Hepatocyte (in vitro differentiated cells): ENCODE results near the gene MEGF8. TPM values are rescaled to one million over a fixed set of nuclear protein-coding genes. Genes with fewer than 3 reads are reported as not detected.

Experiments used
- DNase-seq: peaks from one replicate; pipeline ENCODE4 v3.0.0-alpha.2; 2016; ENCODE audit warnings: low spot score
- H2AFZ ChIP-seq: fragments of 200-600 bp; sonication (generic); 2 replicates; pipeline ENCODE4 v1.6.0; 2016; ENCODE audit warnings: antibody characterized with exemption, mild to moderate bottlenecking
- H3K27ac ChIP-seq: fragments of 200-600 bp; sonication (generic); 2 replicates; pipeline ENCODE4 v1.5.1; 2016; ENCODE audit warnings: mild to moderate bottlenecking
- H3K27me3 ChIP-seq: fragments of 200-600 bp; sonication (generic); 2 replicates; pipeline ENCODE4 v1.6.1; 2016
- H3K36me3 ChIP-seq: fragments of 200-600 bp; sonication (generic); replicated peaks from 2 replicates; pipeline ENCODE4 v1.5.1; 2016; ENCODE audit warnings: low read depth; ENCODE audit not compliant: insufficient read depth
- H3K4me1 ChIP-seq: fragments of 200-600 bp; sonication (generic); 2 replicates; pipeline ENCODE4 v1.5.1; 2016; ENCODE audit warnings: mild to moderate bottlenecking, moderate library complexity; ENCODE audit not compliant: insufficient read depth
- H3K4me2 ChIP-seq: fragments of 200-600 bp; sonication (generic); 2 replicates; pipeline ENCODE4 v1.6.0; 2016
- H3K4me3 ChIP-seq: fragments of 200-600 bp; sonication (generic); 2 replicates; pipeline ENCODE4 v1.5.1; 2016; ENCODE audit warnings: mild to moderate bottlenecking
- H3K79me2 ChIP-seq: fragments of 200-600 bp; sonication (generic); 2 replicates; pipeline ENCODE4 v1.6.0; 2017; ENCODE audit warnings: mild to moderate bottlenecking
- H3K9me2 ChIP-seq: fragments of 200-600 bp; sonication (generic); replicated peaks from 2 replicates; pipeline ENCODE4 v1.6.0; 2017; ENCODE audit warnings: mild to moderate bottlenecking; ENCODE audit not compliant: insufficient read depth
- H3K9me3 ChIP-seq: fragments of 200-600 bp; sonication (generic); 2 replicates; pipeline ENCODE4 v1.5.1; 2016; ENCODE audit warnings: low read depth, mild to moderate bottlenecking
- H4K20me1 ChIP-seq: fragments of 200-600 bp; sonication (generic); 2 replicates; pipeline ENCODE4 v1.6.0; 2016; ENCODE audit warnings: mild to moderate bottlenecking; ENCODE audit not compliant: insufficient read depth, poor library complexity, severe bottlenecking
- EZH2 ChIP-seq: fragments of 200-600 bp; sonication (generic); IDR thresholded peaks from 2 replicates; pipeline ENCODE4 v1.6.1; 2016; ENCODE audit warnings: antibody characterized with exemption, mild to moderate bottlenecking, borderline replicate concordance
- EZH2phosphoT487 ChIP-seq: fragments of 200-600 bp; sonication (generic); IDR thresholded peaks from one replicate; pipeline ENCODE4 v1.6.1; 2018; ENCODE audit warnings: antibody characterized with exemption, mild to moderate bottlenecking, low read depth, moderate library complexity; ENCODE audit not compliant: unreplicated experiment, severe bottlenecking
- WGBS: methylation state at CpG from one replicate; pipeline ENCODE4 v1.1.6; 2016; ENCODE audit warnings: low lambda C conversion rate; ENCODE audit errors: missing lambda C conversion rate; 5-methylcytosine and 5-hydroxymethylcytosine counted together
- polyA plus RNA-seq: library from polyadenylated mRNA; unstranded; fragments of >200 nt; fragmentation: Nextera tagmentation; extraction: Ambion mirVana; gene quantifications from 2 replicates; pipeline ENCODE4 v1.2.1, GENCODE V29; 2016
- total RNA-seq: library from RNA; depleted of rRNA; stranded (reverse); fragments of >200 nt; gene quantifications from 2 replicates; pipeline ENCODE4 v1.2.3, GENCODE V29; 2014
- TF ChIP-seq, protein P1 (sequence below): fragments of 200-600 bp; sonication (generic); IDR thresholded peaks from 2 replicates; pipeline ENCODE4 v1.5.1; 2016; ENCODE audit warnings: antibody characterized with exemption, mild to moderate bottlenecking; ENCODE audit not compliant: poor library complexity

Gene MEGF8
- total and polyA plus RNA-seq, 2 experiments from 2014 or later, result 8.3 to 19.2 TPM

DNA sequence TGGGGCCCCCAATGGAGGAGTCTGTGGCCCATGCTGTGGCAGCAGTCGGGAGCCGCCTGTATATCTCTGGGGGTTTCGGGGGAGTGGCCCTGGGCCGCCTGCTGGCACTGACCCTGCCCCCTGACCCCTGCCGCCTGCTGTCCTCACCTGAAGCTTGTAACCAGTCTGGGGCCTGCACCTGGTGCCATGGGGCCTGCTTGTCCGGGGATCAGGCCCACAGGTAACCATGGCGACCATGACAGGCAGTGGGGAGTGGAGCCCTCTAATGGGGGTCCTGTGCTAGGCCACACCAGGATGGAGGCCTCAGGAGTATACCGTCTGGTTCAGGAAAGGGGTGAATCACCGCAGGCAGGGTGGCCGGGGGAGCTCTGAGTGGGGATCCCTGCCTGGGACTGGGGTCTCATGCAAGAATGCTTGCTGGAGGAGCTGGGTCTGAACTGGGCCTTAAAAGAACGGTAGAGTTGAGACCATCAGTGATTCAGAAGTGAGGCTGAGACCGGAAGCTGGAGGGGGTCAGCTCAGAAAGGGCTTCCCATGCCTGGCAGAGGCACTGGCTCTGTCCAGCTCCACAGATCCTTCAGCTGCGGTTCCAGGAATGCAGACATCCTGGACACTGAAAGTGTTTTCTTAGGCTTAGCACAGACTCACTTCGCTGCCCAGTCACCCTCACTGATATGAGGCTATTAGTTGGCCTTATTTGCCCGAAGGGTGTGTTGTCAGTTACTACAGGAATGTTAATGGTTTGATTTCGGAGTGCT, 35.5 kb downstream of the MEGF8 start:
- H3K27me3 ChIP-seq, result no peaks in the 10 kb centered on the region
- H3K9me3 ChIP-seq, result no peaks in the 10 kb centered on the region
- H3K36me3 ChIP-seq, result no peaks in the 10 kb centered on the region
- DNase-seq, result no peak
- H3K9me2 ChIP-seq, result no peaks in the 10 kb centered on the region
- H4K20me1 ChIP-seq, result no peaks in the 10 kb centered on the region
- H3K4me1 ChIP-seq, result no peaks in the 10 kb centered on the region
- WGBS, result 86% methylated on average over 16 of the region's 16 CpGs
- TF ChIP-seq EZH2phosphoT487 (no peak), EZH2 (no peak)
- TF ChIP-seq, protein P1, sequence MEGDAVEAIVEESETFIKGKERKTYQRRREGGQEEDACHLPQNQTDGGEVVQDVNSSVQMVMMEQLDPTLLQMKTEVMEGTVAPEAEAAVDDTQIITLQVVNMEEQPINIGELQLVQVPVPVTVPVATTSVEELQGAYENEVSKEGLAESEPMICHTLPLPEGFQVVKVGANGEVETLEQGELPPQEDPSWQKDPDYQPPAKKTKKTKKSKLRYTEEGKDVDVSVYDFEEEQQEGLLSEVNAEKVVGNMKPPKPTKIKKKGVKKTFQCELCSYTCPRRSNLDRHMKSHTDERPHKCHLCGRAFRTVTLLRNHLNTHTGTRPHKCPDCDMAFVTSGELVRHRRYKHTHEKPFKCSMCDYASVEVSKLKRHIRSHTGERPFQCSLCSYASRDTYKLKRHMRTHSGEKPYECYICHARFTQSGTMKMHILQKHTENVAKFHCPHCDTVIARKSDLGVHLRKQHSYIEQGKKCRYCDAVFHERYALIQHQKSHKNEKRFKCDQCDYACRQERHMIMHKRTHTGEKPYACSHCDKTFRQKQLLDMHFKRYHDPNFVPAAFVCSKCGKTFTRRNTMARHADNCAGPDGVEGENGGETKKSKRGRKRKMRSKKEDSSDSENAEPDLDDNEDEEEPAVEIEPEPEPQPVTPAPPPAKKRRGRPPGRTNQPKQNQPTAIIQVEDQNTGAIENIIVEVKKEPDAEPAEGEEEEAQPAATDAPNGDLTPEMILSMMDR, result no peak
- no peak overlapping the region for H3K4me2 ChIP-seq
- H2AFZ ChIP-seq, result no peak overlapping the region
- H3K79me2 ChIP-seq, result no peaks in the 10 kb centered on the region
- no peak overlapping the region for H3K4me3 ChIP-seq
- no peak overlapping the region for H3K27ac ChIP-seq

DNA sequence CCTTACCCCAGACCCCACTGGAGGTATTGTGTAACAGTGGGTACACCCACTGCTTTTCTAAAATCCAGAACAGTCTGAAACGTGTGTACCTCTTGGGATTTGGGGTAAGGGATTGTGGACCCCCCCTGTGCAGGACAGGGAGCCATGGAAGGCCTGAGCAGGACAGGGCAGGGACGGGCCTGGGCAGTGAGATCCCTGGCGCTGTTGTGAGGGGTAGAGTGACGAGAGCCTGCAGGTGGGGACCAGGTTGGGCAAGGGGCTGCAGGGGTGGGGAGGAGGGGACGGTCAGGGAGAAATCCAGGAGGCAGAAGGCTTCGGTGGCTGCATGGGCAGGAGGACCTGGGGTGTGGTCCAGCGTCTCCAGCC, 36.1 kb downstream of the MEGF8 start:
- Histone ChIP-seq H3K9me3 (no peaks in the 10 kb centered on the region), H3K9me2 (no peaks in the 10 kb centered on the region), H3K4me3 (no peak overlapping the region), H3K36me3 (no peaks in the 10 kb centered on the region), H3K27me3 (no peaks in the 10 kb centered on the region), H3K4me2 (no peak overlapping the region), H3K4me1 (no peaks in the 10 kb centered on the region), H3K79me2 (no peaks in the 10 kb centered on the region), H2AFZ (no peak overlapping the region), H4K20me1 (no peaks in the 10 kb centered on the region), H3K27ac (no peak overlapping the region)
- WGBS, result 94% methylated on average over 5 of the region's 7 CpGs
- no peak for DNase-seq
- no peak for TF ChIP-seq EZH2phosphoT487
- no peak for TF ChIP-seq EZH2
- TF ChIP-seq, protein P1, result no peak

DNA sequence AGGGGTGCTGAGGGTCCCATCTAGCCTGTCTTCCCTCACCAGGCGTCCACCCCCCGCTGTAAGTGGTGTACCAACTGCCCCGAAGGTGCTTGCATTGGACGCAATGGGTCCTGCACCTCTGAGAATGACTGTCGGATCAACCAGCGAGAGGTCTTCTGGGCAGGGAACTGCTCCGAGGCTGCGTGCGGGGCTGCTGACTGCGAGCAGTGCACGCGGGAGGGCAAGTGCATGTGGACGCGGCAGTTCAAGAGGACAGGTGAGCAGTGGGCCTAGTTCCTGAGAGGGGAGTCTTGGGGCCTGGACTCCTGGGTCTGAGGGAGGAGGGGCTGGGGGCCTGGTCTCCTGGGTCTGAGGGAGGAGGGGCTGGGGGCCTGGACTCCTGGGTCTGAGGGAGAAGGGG, 36.9 kb downstream of the MEGF8 start:
- WGBS, result 97% methylated on average over 14 of the region's 14 CpGs
- Histone ChIP-seq H3K4me1 (no peaks in the 10 kb centered on the region), H3K9me3 (no peaks in the 10 kb centered on the region), H4K20me1 (no peaks in the 10 kb centered on the region), H3K79me2 (no peaks in the 10 kb centered on the region), H3K9me2 (no peaks in the 10 kb centered on the region), H3K4me3 (no peak overlapping the region), H3K27me3 (no peaks in the 10 kb centered on the region), H3K4me2 (no peak overlapping the region), H2AFZ (no peak overlapping the region), H3K36me3 (no peaks in the 10 kb centered on the region), H3K27ac (no peak overlapping the region)
- DNase-seq, result peak; percentile 2
- no peak for TF ChIP-seq EZH2
- TF ChIP-seq EZH2phosphoT487, result no peak
- TF ChIP-seq, protein P1, result no peak
